Naive B cell (primary cell): ENCODE measurements around the gene ZNF784. TPM values are rescaled to one million over a fixed set of nuclear protein-coding genes. Genes with fewer than 3 reads are reported as not detected.
"Not testable (repeated sequence)": the region's sequence is repeated elsewhere in the genome, so short reads cannot be mapped to it uniquely, and the experiment has no call there.

Experiments used
- ATAC-seq, 2 donors: fragments of 150-1000 bp; cut with Tn5 transposase; 2 replicates each; pipeline ENCODE4 v1.10.0; 2021; ENCODE audit warnings: low read depth in 2 of 2, mild to moderate bottlenecking in 2 of 2, moderate library complexity in 2 of 2
- DNase-seq: peaks from one replicate; pipeline ENCODE4 v3.0.0; 2022
- H3K27ac Mint-ChIP-seq, 6 donors: one replicate each; pipeline ENCODE4 v1.8.0; 2020 to 2022; ENCODE audit warnings: mild to moderate bottlenecking in 6 of 6, mixed read lengths in 6 of 6, moderate library complexity in 5 of 6, inconsistent platforms in 2 of 6
- H3K27me3 Mint-ChIP-seq, 3 donors: one replicate each; pipeline ENCODE4 v1.8.0; 2021 to 2022; ENCODE audit warnings: mixed read lengths in 3 of 3, mild to moderate bottlenecking in 1 of 3
- H3K36me3 Mint-ChIP-seq, 2 donors: one replicate each; pipeline ENCODE4 v1.8.0; 2020 to 2022; ENCODE audit warnings: mixed read lengths in 2 of 2, inconsistent platforms in 1 of 2, mild to moderate bottlenecking in 1 of 2
- H3K4me1 Mint-ChIP-seq, 3 donors: one replicate each; pipeline ENCODE4 v1.8.0; 2020 to 2022; ENCODE audit warnings: mixed read lengths in 3 of 3, inconsistent platforms in 1 of 3, mild to moderate bottlenecking in 1 of 3, moderate library complexity in 1 of 3
- H3K4me3 Mint-ChIP-seq, 8 donors: one replicate each; pipeline ENCODE4 v1.8.0; 2020 to 2022; ENCODE audit warnings: mild to moderate bottlenecking in 8 of 8, mixed read lengths in 8 of 8, moderate library complexity in 8 of 8, inconsistent platforms in 2 of 8
- H3K9me3 Mint-ChIP-seq, 7 donors: one replicate each; pipeline ENCODE4 v1.8.0; 2020 to 2022; ENCODE audit warnings: mixed read lengths in 7 of 7, mild to moderate bottlenecking in 5 of 7, inconsistent platforms in 2 of 7, moderate library complexity in 1 of 7
- polyA plus RNA-seq, 6 donors: library from polyadenylated mRNA; unstranded; fragments of 300-500 nt; fragmentation: Illumina TruSeq; gene quantifications; one replicate each; pipeline ENCODE4 v1.2.3, GENCODE V29; 2021; ENCODE audit warnings: low read depth in 6 of 6

Gene ZNF784
- polyA plus RNA-seq, 6 donors from 2014 or later: 0.95 to 3.5 (median 2.7) TPM; not detected in 1

- Mint-ChIP-seq H3K27ac (peak overlapping the region in 5 of 6 donors; percentile 47 to 87 (median 59)), H3K27me3 (no peaks in the 10 kb centered on the region), H3K9me3 (no peaks in the 10 kb centered on the region), H3K36me3 (no peaks in the 10 kb centered on the region), H3K4me3 (peak overlapping the region; percentile 61 to 94 (median 90)), H3K4me1 (peaks cover 23 to 27% (median 24%) of the 10 kb centered on the region in 3 donors)
- DNase-seq (peak; percentile 88), ATAC-seq (peak; percentile 99)
These were observed 37.2 kb downstream of the ZNF784 start for GRCh38 chr19:55586976-55587668.

DNA sequence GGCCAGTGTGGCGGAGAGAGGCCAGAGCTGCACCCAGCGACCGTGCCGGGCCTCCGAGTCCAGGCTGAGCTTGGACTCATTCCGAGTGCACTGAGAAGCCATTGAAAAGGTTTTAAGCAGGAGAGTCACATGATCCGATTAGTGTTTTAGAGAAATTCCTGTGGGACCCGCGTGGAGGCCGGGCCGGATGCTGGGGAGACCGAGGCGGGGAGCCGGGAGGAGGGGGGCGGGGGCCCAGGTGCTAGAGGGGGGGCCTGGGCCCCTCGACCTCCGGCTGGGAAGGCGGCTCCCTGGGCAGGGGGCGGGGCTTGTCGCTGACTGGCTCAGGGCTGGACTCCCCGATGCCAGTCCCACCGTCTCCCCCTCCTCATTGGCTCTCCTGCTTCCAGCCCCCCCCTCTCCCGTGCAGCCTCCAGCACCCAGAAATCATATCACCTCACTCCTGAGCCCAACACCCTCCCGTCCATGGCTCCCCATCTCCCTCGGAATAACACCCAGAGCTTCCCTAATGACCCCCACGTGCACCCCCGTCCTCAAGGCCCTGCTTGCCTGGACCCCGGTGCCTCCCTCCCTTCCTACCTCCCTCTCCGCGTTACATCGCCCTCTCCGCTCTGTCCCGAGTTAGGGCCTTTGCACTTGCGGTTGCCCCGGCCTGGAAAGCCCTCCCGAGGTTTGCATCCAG lies 38.6 kb downstream of the ZNF784 start:
- ATAC-seq: peak; percentile 15 to 31

DNA sequence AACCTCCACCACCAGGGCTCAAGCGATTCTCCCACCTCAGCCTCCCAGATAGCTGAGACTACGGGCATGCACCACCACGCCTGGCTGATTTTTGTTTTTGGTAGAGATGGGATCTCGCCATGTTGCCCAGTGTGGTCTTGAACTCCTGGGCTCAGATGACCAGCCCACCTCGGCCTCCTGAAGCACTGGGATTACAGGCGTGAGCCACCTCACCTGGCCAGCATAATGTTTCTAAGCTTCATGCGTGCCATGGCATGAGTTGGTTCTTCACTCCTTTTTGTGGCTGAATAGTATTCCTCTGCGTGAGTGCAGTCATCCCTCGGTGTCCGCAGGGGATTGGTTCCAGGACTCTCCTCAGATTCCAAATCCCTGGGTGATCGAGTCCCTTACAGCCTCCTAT lies 39.5 kb downstream of the ZNF784 start:
- DNase-seq (no peak), ATAC-seq (no peak)
- Mint-ChIP-seq H3K4me1 (peaks cover 39 to 45% (median 42%) of the 10 kb centered on the region in 3 donors), H3K27ac (peak overlapping the region in 3 of 6 donors; percentile 59 to 85 (median 75)), H3K27me3 (no peaks in the 10 kb centered on the region), H3K4me3 (peak overlapping the region in 6 of 8 donors; percentile 59 to 94 (median 84)), H3K9me3 (no peaks in the 10 kb centered on the region), H3K36me3 (no peaks in the 10 kb centered on the region)

More for the DNA sequence above, 38.6 kb downstream of the ZNF784 start:
- Mint-ChIP-seq H3K36me3 (no peaks in the 10 kb centered on the region), H3K4me3 (peak overlapping the region; percentile 61 to 94 (median 90)), H3K4me1 (peaks cover 35 to 40% (median 35%) of the 10 kb centered on the region in 3 donors), H3K9me3 (no peaks in the 10 kb centered on the region), H3K27ac (peak overlapping the region in 4 of 6 donors; percentile 59 to 79 (median 64)), H3K27me3 (no peaks in the 10 kb centered on the region)
- DNase-seq: peak; percentile 44

DNA sequence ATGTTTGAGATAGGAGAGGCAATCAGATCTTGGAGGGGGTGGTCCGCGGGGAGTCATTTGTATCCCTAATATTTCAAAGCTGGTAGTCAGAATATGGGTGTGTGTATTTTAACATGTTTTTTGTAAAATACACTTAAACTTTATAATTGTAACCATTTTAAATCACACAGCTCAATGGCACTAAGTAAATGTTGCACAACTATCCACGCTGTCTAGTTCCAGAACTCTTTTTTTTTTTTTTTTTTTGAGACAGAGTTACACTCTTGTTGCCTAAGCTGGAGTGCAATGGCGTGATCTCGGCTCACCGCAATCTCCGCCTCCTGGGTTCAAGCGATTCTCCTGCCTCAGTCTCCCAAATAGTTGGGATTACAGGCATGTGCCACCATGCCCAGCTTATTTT lies 40.5 kb downstream of the ZNF784 start:
- not testable (repeated sequence) for H3K27me3 Mint-ChIP-seq, H3K36me3 Mint-ChIP-seq, ATAC-seq, DNase-seq, H3K9me3 Mint-ChIP-seq, H3K27ac Mint-ChIP-seq
- Mint-ChIP-seq H3K4me3 (peak overlapping the region in 2 of 8 donors; percentile 8 to 13), H3K4me1 (peaks cover 43 to 50% (median 44%) of the 10 kb centered on the region in 3 donors)

DNA sequence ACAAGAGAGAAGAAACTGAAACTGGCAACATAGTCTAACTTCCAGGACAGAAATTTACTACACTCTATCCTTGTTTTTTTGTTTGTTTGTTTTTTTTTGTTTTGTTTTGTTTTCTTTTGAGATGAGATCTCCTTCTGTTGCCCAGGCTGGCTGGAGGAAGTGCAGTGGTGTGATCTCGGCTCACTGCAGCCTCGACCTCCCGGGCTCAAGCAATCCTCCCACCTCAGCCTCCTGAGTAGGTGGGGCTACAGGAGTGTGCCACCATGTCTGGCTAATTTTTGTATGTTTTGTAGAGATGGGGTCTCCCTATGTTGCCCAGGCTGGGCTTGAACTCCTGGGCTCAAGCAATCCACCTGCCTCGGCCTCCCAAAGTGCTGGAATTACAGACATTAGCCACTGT lies 42.1 kb downstream of the ZNF784 start:
- Mint-ChIP-seq H3K4me3 (peak overlapping the region in 5 of 8 donors; percentile 12 to 95 (median 90)), H3K4me1 (peaks cover 41 to 48% (median 42%) of the 10 kb centered on the region in 3 donors), H3K27ac (peak overlapping the region in 1 of 6 donors; percentile 76)
- not testable (repeated sequence) for H3K36me3 Mint-ChIP-seq, H3K9me3 Mint-ChIP-seq, H3K27me3 Mint-ChIP-seq, DNase-seq, ATAC-seq

GRCh38 chr19:55581823-55582223 lies 42.5 kb downstream of the ZNF784 start:
- peak overlapping the region in 1 of 6 donors; percentile 94 for H3K27ac Mint-ChIP-seq
- peaks cover 0 to 3% (median 0%) of the 10 kb centered on the region in 7 donors for H3K9me3 Mint-ChIP-seq
- H3K4me1 Mint-ChIP-seq: peaks cover 38 to 44% (median 39%) of the 10 kb centered on the region in 3 donors
- peak overlapping the region in 6 of 8 donors; percentile 41 to 95 (median 88) for H3K4me3 Mint-ChIP-seq
- peaks cover 0 to 6% of the 10 kb centered on the region in 2 donors for H3K36me3 Mint-ChIP-seq
- ATAC-seq (no peak), DNase-seq (no peak)
- H3K27me3 Mint-ChIP-seq: no peaks in the 10 kb centered on the region

- peak overlapping the region; percentile 83 to 95 (median 90) for H3K4me3 Mint-ChIP-seq
- H3K9me3 Mint-ChIP-seq: peaks cover 0 to 3% (median 0%) of the 10 kb centered on the region in 7 donors
- H3K27me3 Mint-ChIP-seq: no peaks in the 10 kb centered on the region
- H3K27ac Mint-ChIP-seq: peak overlapping the region in 5 of 6 donors; percentile 37 to 94 (median 82)
- ATAC-seq (no peak), DNase-seq (no peak)
- H3K36me3 Mint-ChIP-seq: peaks cover 0 to 8% of the 10 kb centered on the region in 2 donors
- H3K4me1 Mint-ChIP-seq: peaks cover 35 to 38% (median 35%) of the 10 kb centered on the region in 3 donors
These were observed 43.1 kb downstream of the ZNF784 start for GRCh38 chr19:55581145-55581822.

DNA sequence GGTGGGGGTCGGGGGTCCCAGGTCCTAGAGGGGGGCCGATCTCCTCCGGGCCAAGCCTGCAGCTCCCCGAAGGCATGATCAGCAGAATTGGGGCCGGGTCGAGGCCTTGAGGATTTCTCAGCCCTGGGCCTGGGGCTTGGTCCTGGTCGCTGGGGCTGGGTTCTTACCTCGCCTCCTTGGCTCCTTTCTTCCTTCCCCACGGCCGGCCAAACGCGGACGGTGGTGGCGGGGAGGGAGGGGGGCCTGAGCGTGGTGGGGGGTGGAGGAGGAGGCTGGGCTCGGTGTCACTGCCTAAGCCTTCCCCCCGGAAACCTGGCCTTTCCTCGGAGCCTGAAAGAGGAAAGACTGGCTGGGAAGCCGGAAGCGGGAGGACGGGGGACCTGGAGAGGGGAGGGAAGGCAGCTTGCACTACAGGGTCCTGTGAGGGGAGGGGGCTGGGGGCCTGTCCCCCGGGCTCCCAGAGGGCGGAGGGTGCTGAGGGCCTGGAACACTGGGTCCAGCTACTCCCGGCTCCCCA lies 43.7 kb downstream of the ZNF784 start, which contains the start of gene ZNF579:
ZNF579 (minus strand) TSS at position 221 of the 517 bp plus-strand sequence. CDS start 1,209 bp downstream, outside the sequence.
- Mint-ChIP-seq H3K4me3 (peak within 1 kb of the TSS; percentile 85 to 95 (median 90)), H3K4me1 (peaks cover 29 to 32% (median 30%) of the 10 kb centered on the region in 3 donors), H3K9me3 (peaks cover 0 to 3% (median 0%) of the 10 kb centered on the region in 7 donors), H3K27me3 (no peaks in the 10 kb centered on the region), H3K36me3 (peaks cover 0 to 8% of the 10 kb centered on the region in 2 donors), H3K27ac (peak within 1 kb of the TSS; percentile 66 to 96 (median 90))
- ATAC-seq (peak; percentile 63 to 74), DNase-seq (peak; percentile 55)

- DNase-seq (no peak), ATAC-seq (peak; percentile 37 to 52)
- peak overlapping the region; percentile 85 to 95 (median 90) for H3K4me3 Mint-ChIP-seq
These were observed 44.4 kb downstream of the ZNF784 start for GRCh38 chr19:55579766-55580621.

DNA sequence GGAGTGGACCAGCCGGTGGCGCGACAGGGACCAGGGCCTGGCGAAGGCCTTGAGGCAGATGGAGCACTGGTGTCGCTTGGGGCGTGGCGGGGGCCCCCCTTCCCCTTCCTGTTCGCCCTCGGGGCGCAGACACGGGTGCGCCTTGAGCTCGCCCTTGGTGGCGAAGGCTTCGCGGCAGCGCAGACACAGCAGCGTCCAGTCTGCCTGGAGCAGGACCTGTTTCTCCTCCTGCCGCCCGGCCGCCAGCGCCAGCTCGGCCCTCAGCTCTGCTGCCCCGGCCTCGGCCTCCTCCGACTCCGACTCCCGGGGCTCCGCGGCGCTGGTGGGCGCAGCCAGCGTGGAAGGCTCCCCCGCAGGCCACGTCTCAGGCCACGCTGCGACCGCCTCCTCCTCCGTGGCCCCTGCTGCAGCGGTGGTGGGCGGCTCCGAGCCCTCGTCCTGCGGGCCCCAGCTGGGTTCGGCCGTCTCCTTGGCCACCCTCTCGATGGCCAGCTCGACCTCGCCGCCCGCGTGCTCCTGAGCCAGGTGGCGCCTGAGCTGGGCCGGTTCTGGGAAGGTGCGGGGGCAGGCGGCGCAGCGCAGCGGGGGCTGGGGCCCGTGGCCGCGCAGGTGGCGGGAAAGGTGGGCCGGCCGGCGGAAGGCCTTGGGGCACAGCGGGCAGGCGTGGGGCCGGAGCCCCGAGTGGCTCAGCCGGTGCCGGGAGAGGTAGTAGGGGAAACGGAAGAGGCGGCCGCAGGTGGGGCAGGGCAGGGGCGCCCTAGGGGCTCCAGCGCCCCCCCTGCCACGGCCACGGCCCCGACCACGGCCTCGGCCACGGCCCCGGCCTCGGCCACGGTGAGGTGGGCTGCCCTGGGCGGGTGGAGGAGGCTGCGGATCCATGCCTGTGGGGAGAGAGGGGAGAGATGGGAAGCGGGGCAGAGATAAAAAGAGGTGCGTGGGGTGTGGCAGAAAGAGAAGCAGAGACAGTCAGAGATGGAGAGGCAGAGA lies 45.3 kb downstream of the ZNF784 start:
- peaks cover 23 to 26% (median 26%) of the 10 kb centered on the region in 3 donors for H3K4me1 Mint-ChIP-seq
- ATAC-seq: no peak
- no peaks in the 10 kb centered on the region for H3K27me3 Mint-ChIP-seq
- H3K9me3 Mint-ChIP-seq: peaks cover 0 to 3% (median 0%) of the 10 kb centered on the region in 7 donors
- DNase-seq: no peak
- peak overlapping the region; percentile 85 to 95 (median 90) for H3K4me3 Mint-ChIP-seq
- peak overlapping the region in 4 of 6 donors; percentile 21 to 90 (median 58) for H3K27ac Mint-ChIP-seq
- H3K36me3 Mint-ChIP-seq: peaks cover 0 to 8% of the 10 kb centered on the region in 2 donors

More at GRCh38 chr19:55579766-55580621, 44.4 kb downstream of the ZNF784 start:
- H3K4me1 Mint-ChIP-seq: peaks cover 23 to 26% (median 26%) of the 10 kb centered on the region in 3 donors
- peak overlapping the region; percentile 66 to 96 (median 89) for H3K27ac Mint-ChIP-seq
- H3K27me3 Mint-ChIP-seq: no peaks in the 10 kb centered on the region
- H3K9me3 Mint-ChIP-seq: peaks cover 0 to 3% (median 0%) of the 10 kb centered on the region in 7 donors
- H3K36me3 Mint-ChIP-seq: peaks cover 0 to 8% of the 10 kb centered on the region in 2 donors
